HG02973 (cell line): ENCODE results near the gene GALNT10.

ENCODE experiments used
- ATAC-seq: cut with Tn5 transposase; IDR thresholded peaks from one replicate; pipeline ENCODE4 v1.9.1; 2021; ENCODE audit warnings: moderate library complexity; ENCODE audit not compliant: unreplicated experiment

Gene GALNT10

DNA sequence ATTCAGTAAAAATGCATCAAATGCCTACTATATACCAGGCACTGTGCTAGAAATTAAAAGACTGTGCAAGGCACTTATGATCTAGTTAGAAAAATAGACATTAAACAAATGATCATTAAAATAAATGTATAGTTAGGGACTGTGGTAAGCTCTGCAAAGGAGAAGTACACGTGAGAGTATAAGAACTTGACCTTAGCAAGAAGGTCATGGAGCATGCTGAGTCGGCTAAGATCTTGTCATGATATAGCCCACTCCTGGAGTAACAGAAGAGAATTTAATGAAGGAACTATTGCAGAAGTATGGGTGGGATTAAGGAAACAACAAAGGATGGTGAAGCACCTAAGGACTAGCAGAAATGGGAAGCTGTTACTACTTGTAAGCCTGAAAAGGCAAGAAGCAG lies 231.8 kb downstream of the GALNT10 start:
- ATAC-seq: no peak

DNA sequence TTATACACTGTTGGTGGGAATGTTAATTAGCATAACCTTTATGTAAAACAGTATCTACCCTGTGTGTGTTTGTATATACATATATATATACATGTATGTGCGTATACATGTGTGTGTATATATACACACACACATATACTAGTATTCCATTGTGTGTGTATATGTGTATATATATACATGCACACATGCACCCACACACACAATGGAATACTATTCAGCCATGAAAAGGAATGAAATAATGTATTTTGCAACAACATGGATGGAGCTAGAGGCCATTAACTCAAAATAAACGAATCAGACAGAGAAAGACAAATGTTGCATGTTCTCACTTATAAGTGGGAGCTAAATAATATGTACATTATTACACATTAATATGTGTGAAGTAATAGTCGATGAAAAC lies 237.7 kb downstream of the GALNT10 start:
- no peak for ATAC-seq

DNA sequence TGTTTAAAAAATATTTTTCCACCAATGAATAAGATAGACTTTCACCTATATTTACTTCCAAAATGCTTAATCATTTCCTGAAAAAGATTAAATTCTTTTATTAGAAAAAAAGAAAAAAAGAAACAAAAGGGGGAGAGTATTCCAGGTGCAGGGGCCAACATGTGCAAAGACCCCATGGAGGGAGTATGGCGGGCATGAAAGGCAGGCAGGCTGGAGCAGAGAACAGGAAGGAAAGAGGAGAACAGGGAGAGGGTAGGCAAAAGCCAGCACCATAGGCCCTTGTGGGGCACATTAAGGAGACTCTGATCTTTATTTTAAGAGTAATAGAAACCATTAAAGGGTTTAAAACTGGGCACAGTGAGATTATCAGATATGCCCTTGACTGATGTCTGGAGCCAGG lies 238.8 kb downstream of the GALNT10 start:
- no peak for ATAC-seq

DNA sequence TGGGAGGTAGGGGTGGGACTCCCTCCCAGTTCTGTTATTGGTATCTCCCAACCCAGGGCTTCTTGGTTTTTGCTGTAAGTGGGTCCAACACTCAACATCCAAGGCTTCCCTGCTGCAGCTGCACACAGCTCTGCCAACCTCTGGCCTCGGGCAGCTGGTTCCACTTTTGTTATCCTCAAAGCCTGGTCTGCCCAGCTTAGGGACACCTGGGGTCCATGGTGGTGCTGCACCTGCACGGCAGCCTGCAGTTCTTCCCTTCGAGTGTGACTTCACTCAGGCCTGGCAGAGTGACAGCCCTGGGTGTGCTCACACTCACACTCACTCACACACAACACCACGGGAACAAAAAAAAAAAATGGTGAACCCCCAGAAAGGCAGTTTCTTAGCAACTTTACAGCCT lies 239.9 kb downstream of the GALNT10 start:
- ATAC-seq: no peak

DNA sequence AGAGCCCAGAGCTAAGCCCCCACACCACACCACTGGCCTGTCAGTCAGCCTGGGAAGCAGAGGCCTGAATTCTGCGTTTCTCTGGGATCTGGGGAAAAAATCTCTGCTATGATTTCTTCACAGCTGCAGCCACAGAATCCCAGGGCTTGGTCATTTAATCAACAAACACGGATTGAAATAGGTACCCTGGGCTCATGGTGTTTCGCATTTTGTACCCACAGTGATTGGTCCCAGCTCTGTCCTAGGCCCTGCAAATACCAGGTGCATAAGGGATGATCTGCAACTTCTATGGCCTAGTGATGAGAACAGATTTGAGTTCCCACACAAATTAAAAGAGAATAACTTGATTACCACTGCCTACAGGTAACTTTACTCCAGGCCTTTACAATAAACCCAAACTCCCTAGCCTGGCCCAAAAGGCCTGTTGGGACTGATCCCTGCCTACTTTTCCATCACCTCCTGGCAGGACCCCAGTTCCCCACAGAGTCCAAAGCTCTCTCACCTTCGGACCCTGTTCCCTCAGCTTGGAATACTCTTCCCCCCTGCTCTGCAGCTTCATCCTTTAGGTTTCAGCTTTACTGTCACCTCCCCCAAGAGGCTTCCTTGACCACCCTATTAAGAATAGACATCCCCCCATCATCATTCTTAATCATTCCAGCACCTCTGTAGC lies 240.6 kb downstream of the GALNT10 start:
- ATAC-seq: no peak

DNA sequence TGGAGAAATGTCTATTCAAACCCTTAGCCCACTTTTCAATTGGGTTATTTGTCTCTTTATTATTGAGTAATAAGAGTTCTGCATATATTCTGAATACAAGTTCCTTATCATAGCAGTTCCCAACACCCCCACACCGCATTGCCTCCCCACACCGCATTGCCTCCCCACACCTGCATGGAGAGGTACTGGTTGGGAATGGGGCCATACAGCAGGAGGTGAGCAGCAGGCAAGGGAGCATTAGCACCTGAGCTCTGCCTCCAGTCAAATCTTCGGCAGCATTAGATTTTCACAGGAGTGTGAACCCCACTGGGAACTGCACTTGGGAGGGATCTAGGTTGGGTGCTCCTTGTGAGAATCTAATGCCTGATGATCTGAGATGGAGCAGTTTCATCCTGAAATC lies 244.7 kb downstream of the GALNT10 start:
- ATAC-seq: no peak

DNA sequence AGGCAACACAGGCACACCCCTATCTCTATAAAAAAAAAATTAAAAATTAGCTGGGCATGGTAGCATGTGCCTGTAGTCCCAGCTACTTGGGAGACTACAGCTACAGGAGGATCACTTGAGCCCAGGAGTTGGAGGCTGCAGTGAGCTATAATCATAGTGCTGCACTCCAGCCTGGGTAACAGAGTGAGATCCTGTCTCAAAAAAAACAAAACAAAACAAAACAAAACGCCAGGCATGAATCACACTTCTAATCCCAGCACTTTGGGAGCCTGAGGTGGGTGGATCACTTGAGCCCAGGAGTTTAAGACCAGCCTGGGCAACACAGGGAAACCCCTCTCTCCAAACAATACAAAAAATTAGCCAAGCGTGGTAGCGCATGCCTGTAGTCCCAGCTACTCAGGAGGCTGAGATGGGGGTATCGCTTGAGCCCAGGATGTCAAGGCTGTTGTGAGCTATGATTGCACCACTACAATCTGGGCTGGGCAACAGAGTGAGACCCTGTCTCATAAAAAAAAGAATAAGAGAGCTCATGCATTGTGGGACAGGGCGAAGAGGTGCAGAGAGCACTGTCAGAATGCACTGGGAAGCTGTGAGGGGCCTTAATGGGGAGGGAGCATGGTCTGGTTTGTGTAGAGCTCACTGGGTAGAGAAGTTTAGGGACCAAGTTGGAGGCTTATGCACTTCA lies 246.9 kb downstream of the GALNT10 start:
- ATAC-seq: no peak

DNA sequence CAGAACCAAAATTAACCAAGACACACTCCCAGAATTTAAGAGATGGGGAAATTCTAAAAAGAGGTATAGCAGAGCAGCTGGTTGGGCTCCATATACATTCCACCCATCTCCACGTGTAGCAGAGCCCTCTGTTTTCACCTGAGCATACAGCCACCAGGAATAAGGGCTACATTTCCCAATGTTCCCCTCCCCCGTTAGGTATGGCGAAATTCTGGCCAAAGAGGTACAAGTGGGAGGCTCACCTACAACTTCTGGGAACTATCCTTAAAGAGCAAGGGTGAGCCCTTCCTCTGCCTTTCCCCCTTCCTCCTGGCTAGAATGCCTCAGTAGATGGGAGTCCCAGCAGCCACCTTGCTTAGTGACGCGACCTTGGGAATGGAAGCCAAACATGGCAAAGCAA lies 250.0 kb downstream of the GALNT10 start:
- no peak for ATAC-seq

DNA sequence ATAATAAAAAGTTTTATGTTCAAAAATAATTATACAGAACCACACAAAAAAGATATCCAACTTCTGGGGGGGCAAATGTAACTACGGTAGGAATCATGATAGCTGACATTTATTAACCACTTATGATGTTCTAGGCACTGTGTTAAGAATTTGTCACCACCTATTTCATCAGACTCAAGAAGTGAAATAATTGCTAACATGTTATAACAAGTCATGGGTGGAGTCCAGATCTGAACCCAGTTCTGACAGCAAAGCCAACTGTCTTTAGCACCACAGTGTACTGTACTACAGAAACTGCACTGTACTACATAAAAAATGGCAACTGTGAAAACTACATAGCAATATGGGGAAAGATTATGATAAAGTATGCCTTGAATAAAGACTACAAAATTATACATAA lies 252.3 kb downstream of the GALNT10 start:
- no peak for ATAC-seq

DNA sequence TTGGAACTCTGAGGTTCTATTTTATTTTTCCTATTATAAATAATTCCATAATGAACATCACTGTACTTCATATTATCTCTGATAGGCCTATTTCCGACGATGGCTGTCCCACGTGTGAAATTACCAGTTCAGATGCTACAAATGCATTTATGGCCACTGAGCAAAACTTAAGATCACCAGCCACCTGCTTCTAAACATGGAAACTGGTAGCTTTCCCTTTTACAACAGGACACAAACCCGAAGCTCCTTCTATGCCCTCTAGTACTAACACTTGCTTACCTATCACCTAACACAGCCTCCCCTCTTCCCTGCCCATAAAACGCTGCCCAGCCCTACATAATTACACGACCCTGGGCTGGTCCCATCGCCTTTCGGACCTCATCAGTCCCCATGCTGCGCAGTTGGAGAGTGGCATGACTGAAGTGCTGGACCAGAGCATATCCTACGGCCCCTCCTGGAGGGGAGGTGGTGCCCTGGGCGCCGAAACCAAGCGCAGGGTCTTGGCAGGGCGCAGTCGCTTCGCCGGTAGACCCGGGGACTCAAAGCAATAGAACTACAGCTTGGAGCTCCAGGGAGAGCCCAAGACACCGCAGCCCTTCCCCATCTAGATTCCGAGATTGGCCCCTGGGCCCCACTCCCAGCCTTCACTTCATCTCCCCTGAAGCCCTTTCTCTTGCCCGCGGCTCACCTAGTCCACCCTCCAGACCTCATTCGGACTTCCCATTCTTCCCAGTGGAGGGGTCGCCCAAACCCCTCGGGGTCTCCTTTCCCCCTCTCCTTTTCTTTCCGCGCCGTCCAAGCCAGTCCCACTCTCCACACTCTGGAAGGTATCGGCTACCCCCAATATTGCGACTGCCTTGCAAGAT lies 254.3 kb downstream of the GALNT10 start:
- no peak for ATAC-seq

DNA sequence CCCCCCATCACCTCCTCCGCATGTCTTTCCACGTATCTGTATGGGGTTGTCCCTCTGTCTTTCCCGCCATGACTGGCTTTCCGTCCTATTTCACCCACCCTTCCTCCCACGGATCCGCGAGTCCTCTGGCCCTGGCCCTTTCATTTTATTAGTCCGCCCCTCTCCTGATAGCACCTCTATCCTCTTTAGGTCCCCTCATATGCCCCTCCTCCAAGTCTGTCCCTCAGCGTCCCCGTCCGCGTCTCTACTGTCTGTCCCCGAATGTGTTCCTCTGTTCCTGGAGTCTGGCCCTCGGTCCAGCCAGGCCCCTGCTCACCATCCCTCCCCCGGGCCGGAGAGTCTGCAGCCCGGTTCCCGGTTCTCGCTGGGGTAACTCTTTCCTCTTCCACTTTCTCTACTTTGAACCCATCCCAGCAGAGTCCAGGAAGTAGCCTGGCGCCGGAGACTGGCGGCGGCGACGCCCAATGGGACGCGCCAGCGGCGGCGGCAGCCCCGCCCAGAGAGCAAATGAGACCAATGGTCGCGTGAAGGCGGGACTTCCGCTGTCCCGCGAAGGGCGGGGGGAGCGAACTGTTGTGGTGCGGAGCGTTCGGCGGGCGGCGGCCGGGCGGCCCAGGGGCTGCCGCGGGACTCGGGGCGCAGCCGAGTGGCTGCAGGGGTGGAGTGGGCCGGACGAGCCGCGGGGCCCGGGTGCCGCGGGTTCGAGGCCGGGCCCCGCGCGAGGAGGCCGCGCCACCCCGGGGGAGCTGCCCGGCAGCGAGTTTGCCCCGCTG lies 255.1 kb downstream of the GALNT10 start, which contains the start of gene SAP30L:
Gene SAP30L (plus strand): TSS at position 576 of the 773 bp plus-strand sequence. CDS start 608 bp downstream, outside the sequence.
- peak; percentile 94 for ATAC-seq

DNA sequence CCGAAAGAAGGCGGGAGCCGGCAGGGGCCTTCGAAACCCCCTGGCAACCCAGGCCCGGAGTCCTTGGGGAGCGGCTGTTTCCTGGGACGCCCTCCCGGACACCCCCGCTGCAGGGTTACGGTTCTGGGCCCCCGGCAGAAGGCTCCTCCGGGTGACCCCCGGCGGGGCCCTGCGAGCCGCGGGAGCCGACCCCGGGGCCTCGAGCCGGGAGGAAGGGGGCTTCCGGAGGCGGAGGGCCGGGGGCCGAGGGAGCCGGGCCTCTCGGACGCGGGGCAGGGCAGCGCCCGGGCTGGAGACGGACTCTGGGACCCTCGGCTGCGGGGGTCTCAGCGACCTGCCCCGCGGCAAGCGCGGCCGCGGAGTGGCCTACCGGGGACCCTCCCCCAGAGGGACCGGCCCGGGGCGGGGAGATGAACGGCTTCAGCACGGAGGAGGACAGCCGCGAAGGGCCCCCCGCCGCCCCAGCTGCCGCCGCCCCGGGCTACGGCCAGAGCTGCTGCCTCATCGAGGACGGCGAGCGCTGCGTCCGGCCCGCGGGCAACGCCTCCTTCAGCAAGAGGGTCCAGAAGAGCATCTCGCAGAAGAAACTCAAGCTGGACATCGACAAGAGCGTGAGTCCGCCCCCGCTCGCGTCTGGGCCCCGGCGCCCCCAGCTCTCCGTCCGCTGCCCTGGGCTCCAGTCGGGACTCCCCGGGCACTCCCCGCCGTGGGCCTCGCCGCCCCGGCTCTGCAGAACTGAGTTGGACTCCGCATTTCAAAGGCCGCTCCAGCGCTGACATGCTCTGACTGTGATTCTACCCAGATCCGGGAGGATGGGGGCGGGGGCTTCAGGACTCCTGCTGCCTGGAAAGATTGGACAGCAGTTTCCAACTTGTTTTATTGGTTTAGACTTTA lies 255.9 kb downstream of the GALNT10 start:
- peak; percentile 16 for ATAC-seq

DNA sequence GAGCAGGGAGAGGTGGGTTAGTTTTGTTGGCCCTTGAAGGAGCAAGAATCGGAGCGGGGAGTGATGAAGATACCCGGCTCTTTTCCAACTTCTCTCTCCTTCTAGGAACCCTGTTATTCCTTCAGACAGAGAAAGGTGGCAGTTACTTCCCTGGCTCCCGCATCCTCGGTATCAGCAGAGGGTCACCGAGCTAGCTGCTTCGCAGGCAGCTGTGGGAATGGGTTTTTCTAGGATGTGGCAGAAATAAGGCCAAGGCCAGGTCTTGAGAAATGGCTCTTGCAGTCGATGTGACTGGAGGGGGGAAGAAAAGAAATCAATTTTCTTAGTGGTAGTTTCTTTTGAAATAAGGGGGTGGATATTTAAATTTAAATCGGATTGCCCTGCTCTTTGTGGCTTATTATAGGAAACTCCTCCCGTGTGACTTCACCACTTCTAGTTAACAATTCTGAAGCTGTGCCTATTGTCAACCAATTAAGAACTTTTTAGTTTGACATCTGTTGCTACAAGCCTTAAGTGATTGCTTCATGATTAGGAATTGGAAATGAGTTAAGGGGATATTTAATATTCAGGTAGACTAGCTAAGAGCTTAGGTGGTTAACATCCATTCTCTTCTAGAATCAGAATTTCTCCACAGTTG lies 256.7 kb downstream of the GALNT10 start:
- no peak for ATAC-seq

DNA sequence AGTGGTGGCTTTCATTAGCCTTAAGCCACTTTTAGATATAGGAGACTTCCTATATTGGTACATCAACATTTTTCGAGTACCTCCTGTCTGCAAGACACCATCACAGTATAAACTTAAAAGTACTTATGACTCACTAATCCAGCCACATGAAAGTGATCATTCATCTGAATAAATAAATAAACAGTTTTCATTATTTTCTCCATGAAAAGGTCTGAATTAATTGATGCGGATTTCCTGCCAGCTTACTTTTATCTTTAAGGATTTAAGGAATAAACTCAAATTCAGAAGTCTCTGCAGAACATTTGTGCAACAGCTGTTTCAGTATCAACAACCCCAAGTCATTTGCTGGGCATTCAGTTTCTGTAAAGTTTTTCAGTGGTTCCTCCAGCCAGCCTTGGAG lies 259.3 kb downstream of the GALNT10 start:
- no peak for ATAC-seq

DNA sequence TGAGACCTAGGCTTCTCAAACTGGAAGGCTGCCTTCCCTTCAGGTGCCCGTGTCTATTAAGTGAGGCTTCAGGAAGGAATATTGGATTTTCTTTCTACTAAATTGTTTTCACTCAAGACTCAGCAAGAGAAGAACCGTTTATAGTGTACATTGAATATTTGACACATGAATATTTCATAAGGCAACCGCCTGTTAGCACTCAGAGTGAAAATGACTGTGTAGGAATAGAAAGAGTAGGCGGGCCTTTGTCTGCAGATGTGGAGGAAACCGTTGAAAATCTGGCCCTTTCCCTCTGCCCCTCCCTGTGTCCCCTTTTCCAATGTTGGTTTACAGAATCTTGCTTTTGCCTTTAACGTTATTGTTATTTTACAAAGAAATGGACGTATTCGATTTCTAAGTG lies 261.4 kb downstream of the GALNT10 start:
- no peak for ATAC-seq

DNA sequence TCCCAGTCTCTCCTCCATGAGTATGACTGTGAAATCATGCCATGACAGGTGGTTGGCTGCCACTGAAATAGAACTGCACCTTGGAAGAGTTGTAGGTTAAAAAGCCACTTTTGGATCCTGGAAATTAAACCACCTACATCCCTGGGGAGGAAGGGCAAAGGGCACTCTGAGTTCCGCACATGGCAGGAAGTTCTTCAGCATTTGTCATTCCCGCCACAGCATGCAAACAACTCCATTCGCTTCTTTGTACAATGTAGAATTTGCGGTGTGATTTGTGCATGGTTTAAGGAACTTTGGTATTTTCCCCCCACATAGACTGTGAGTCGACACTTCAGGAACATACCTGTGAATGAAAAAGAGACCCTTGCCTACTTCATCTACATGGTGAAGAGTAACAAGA lies 265.1 kb downstream of the GALNT10 start:
- no peak for ATAC-seq

DNA sequence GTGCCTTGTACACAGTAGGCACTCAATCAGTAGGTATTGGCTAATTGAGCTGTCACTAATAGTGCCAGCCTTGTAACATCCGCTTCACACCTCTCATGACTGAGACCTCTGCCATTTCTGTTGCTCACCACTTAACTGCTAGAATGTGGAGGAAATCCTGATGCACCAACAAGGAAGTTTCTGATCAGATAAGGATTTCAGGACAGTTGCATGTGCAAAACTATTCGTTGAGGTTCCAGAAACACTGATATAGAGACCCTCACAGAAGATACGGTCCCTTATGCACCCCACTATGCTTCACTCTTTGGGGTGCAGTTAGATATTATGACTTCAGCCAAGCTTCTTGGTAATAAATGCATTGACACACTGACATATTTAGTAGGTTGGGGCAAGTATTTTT lies 266.0 kb downstream of the GALNT10 start:
- ATAC-seq: no peak

DNA sequence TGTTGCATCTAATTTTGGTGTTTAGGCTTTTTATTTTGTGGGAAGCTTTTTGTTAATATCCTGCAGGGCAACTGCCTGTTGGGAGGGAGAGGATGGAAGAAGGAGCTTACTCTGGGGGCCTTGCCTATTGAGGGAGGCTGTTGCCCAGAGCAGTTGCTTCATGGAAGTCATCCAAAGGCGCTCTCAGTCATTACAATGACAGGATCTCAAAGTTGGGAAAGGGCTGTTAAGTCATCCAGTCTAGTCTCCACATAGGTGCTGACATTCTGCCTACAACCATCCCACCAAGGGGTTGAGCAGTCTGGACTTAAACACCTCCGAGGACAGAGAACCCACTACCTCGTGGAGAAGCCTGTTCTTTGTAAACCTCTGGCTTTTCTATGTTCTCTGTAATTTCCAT lies 268.5 kb downstream of the GALNT10 start:
- no peak for ATAC-seq

DNA sequence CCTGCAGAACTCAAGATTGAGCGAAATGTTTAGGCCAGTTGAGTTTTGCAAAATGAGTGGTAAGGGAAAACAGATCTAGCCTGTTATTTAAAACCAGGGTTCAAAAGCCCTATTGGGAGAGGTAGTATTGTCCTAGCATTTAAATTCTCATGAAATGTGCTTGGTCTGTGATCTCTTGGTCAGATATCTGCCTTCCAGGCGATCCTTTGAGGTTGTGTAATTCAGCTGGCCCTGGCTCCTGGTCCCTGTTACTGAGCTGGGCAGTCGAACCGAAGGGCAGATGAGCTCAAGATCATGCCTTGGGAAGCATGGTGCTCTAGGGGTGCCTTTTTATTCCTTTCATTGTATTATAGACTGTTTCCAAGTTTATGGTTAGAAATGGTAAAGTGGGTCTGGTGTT lies 269.6 kb downstream of the GALNT10 start:
- ATAC-seq: no peak

DNA sequence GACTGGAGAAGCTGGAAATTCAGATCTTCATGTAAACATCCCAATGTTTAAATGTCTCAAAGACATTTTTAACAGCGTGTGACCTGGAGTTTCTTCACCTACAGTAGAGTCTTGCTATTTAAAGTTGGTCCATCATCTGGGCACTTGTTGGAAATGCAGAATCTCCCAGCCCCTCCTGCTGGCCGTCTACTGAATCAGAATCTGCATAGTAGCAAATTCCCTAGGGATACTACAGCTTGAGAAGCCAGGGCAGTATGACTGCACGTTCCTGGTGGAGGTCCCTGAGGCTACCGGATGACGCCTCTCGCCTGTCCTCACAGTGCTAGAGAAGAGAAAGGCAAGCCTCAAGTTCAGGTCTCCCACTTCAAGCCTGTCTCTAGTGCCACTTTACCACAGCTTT lies 271.0 kb downstream of the GALNT10 start:
- no peak for ATAC-seq
